Testis (tissue), 2 donors: ENCODE results near the gene DLL4.

ENCODE experiments used
- POLR2A ChIP-seq: fragments of 450-650 bp; IDR thresholded peaks from one replicate; pipeline ENCODE4 v1.6.1; 2017; ENCODE audit warnings: antibody characterized with exemption, mild to moderate bottlenecking, moderate library complexity
- TF ChIP-seq, protein P1 (sequence below), 3 experiments: fragments of 450-650 bp in 2 of 3; fragments of 200-600 bp in 1 of 3; sonication (generic) in 1 of 3; IDR thresholded peaks; one replicate each; pipeline ENCODE4 v1.5.1; 2016 to 2019; ENCODE audit warnings: antibody characterized with exemption in 3 of 3, mild to moderate bottlenecking in 2 of 3, moderate library complexity in 1 of 3

DNA sequence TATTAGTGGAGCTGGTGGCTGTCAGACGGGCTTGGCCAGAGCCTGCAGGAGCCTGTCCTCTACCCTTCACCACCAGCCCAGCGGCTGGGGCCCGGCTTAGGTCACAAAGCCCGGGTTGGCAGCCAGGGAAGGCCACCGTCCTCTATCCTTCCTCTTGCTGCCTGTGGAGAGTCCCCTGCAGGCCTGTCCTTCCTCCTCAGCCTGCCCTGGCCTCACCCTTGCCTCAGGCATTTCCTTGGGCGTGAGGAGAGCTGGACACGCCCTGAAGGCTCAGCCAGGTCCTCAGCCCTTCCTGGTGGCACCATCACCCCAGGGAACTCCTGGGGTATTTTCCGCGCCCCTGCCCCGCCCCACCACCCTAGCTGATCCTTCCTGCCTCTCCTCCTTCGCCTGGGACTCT is 31.8 kb downstream of the DLL4 start:
- TF ChIP-seq, protein P1, sequence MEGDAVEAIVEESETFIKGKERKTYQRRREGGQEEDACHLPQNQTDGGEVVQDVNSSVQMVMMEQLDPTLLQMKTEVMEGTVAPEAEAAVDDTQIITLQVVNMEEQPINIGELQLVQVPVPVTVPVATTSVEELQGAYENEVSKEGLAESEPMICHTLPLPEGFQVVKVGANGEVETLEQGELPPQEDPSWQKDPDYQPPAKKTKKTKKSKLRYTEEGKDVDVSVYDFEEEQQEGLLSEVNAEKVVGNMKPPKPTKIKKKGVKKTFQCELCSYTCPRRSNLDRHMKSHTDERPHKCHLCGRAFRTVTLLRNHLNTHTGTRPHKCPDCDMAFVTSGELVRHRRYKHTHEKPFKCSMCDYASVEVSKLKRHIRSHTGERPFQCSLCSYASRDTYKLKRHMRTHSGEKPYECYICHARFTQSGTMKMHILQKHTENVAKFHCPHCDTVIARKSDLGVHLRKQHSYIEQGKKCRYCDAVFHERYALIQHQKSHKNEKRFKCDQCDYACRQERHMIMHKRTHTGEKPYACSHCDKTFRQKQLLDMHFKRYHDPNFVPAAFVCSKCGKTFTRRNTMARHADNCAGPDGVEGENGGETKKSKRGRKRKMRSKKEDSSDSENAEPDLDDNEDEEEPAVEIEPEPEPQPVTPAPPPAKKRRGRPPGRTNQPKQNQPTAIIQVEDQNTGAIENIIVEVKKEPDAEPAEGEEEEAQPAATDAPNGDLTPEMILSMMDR (IDR thresholded peaks at IDR 0.05), result no peak
- no peak for TF ChIP-seq POLR2A
